HCT116 (cell line): Measurements from ENCODE around the gene CDCA7. TPM values are rescaled to one million over a fixed set of nuclear protein-coding genes. Genes with fewer than 3 reads are reported as not detected.

Source experiments
- ATAC-seq: fragments of 200-7000 bp; cut with Tn5 transposase; 2 replicates; pipeline ENCODE4 v1.9.1; 2020; ENCODE audit warnings: mild to moderate bottlenecking, moderate library complexity
- BruUV-seq: library from RNA; stranded (reverse); fragments of 400-500 nt; replicated peaks from 2 replicates; lab custom pipeline; 2021; lab: Mats Ljungman, UMichigan
- CTCF ChIA-PET: fragments of 300-600 bp; sonication (Branson Sonifier 250); formaldehyde crosslinking; loops from one replicate; lab custom pipeline; 2021; ENCODE audit warnings: antibody characterized with exemption; lab: Charles Lee
- POLR2A ChIA-PET: fragments of 300-600, 350-600 bp; sonication (Branson Sonifier 250); formaldehyde crosslinking; loops from one replicate; lab custom pipeline; 2021; ENCODE audit warnings: antibody characterized with exemption; lab: Charles Lee
- RAD21 ChIA-PET, 2 experiments: fragments of 300-600 bp; sonication (Branson Sonifier 250); formaldehyde crosslinking; loops; one replicate each; lab custom pipeline; 2023; ENCODE audit warnings: low total read pairs in 2 of 2; ENCODE audit not compliant: uncharacterized antibody in 2 of 2, unreplicated experiment in 2 of 2, low non-redundant PET in 1 of 2; lab: Charles Lee
- DNase-seq: peaks from one replicate; pipeline ENCODE4 v3.0.0-alpha.2; 2010; ENCODE audit warnings: low read depth, low spot score
- H2AFZ ChIP-seq: fragments of 200-600 bp; shearing (Covaris generic), sonication (generic); 2 replicates; pipeline ENCODE4 v1.6.1; 2017; ENCODE audit warnings: low read depth, mixed run types, mixed read lengths, antibody characterized with exemption, low read length; ENCODE audit not compliant: poor library complexity, severe bottlenecking
- H3K27ac ChIP-seq: 2 replicates; pipeline ENCODE4 v1.5.1; 2012; ENCODE audit warnings: low read depth, low read length
- H3K27me3 ChIP-seq: fragments of 200-600 bp; sonication (generic); 2 replicates; pipeline ENCODE4 v1.6.1; 2016; ENCODE audit warnings: mixed run types, low read length, mixed read lengths; ENCODE audit not compliant: insufficient read depth
- H3K36me3 ChIP-seq, 2 experiments: fragments of 200-500 bp in 1 of 2; fragments of 200-600 bp in 1 of 2; sonication (Bioruptor generic) in 1 of 2; sonication (generic) in 1 of 2; 2 replicates each; pipeline versions ENCODE4 v1.5.1 to v1.6.1; 2014 to 2016; ENCODE audit warnings: low read length in 2 of 2, inconsistent platforms in 1 of 2, mixed read lengths in 1 of 2, mixed run types in 1 of 2; ENCODE audit not compliant: insufficient read depth in 2 of 2, control insufficient read depth in 1 of 2
- H3K4me1 ChIP-seq, 2 experiments: fragments of 200-600 bp in 1 of 2; sonication (generic) in 1 of 2; 2 replicates each; pipeline versions ENCODE4 v1.5.1 to v1.6.1; 2012 to 2017; ENCODE audit warnings: low read length in 2 of 2, inconsistent platforms in 1 of 2, mild to moderate bottlenecking in 1 of 2, mixed read lengths in 1 of 2, mixed run types in 1 of 2, moderate library complexity in 1 of 2; ENCODE audit not compliant: insufficient read depth in 2 of 2, control insufficient read depth in 1 of 2
- H3K4me2 ChIP-seq: fragments of 200-600 bp; sonication (generic); 2 replicates; pipeline ENCODE4 v1.6.1; 2017; ENCODE audit warnings: mixed run types, low read length, mixed read lengths
- H3K4me3 ChIP-seq, 2 experiments: fragments of 200-600 bp in 1 of 2; sonication (generic) in 1 of 2; replicated peaks in 1 of 2; 2 replicates each; pipeline ENCODE4 v1.5.1; 2011 to 2016; ENCODE audit warnings: low read length in 2 of 2, control low read depth in 1 of 2, low read depth in 1 of 2, mild to moderate bottlenecking in 1 of 2, mixed read lengths in 1 of 2, mixed run types in 1 of 2
- H3K79me2 ChIP-seq: fragments of 200-600 bp; sonication (generic); 2 replicates; pipeline ENCODE4 v1.6.1; 2017; ENCODE audit warnings: mild to moderate bottlenecking, mixed run types, low read length, moderate library complexity, mixed read lengths; ENCODE audit not compliant: insufficient read depth
- H3K9ac ChIP-seq: fragments of 200-600 bp; sonication (generic); 2 replicates; pipeline ENCODE4 v1.6.1; 2016; ENCODE audit warnings: low read length, mixed read lengths
- H3K9me2 ChIP-seq: fragments of 200-600 bp; sonication (generic), shearing (Covaris generic); 2 replicates; pipeline ENCODE4 v1.6.1; 2017; ENCODE audit warnings: mixed run types, mild to moderate bottlenecking, moderate library complexity; ENCODE audit not compliant: insufficient read depth
- H3K9me3 ChIP-seq, 2 experiments: fragments of 200-500 bp in 1 of 2; fragments of 200-600 bp in 1 of 2; sonication (Bioruptor generic) in 1 of 2; sonication (generic) in 1 of 2; 2 replicates each; pipeline ENCODE4 v1.6.1; 2014 to 2017; ENCODE audit warnings: low read length in 2 of 2, mixed read lengths in 2 of 2, inconsistent platforms in 1 of 2, low read depth in 1 of 2, mild to moderate bottlenecking in 1 of 2, mixed run types in 1 of 2, moderate library complexity in 1 of 2; ENCODE audit not compliant: control insufficient read depth in 1 of 2, insufficient read depth in 1 of 2
- H4K20me1 ChIP-seq: fragments of 200-600 bp; sonication (generic), shearing (Covaris generic); 2 replicates; pipeline ENCODE4 v1.6.1; 2017; ENCODE audit warnings: mixed run types, mild to moderate bottlenecking, moderate library complexity; ENCODE audit not compliant: insufficient read depth
- ATF3 ChIP-seq: IDR thresholded peaks from 2 replicates; pipeline ENCODE4 v1.6.1; 2012
- CBX3 ChIP-seq: IDR thresholded peaks from 2 replicates; pipeline ENCODE4 v1.6.1; 2012; ENCODE audit warnings: low read depth
- CEBPB ChIP-seq: IDR thresholded peaks from 2 replicates; pipeline ENCODE4 v1.6.1; 2012; ENCODE audit warnings: low read depth
- EGR1 ChIP-seq: IDR thresholded peaks from 2 replicates; pipeline ENCODE4 v1.6.1; 2012; ENCODE audit warnings: low read depth
- ELF1 ChIP-seq: IDR thresholded peaks from 2 replicates; pipeline ENCODE4 v1.6.1; 2012; ENCODE audit warnings: low read depth, borderline replicate concordance
- EZH2 ChIP-seq: fragments of 200-600 bp; sonication (generic); IDR thresholded peaks from 2 replicates; pipeline ENCODE4 v1.6.1; 2017; ENCODE audit warnings: antibody characterized with exemption, mixed run types
- EZH2phosphoT487 ChIP-seq: fragments of 200-600 bp; IDR thresholded peaks from 2 replicates; pipeline ENCODE4 v1.6.1; 2018; ENCODE audit warnings: antibody characterized with exemption, borderline replicate concordance
- FOSL1 ChIP-seq: IDR thresholded peaks from 2 replicates; pipeline ENCODE4 v1.6.1; 2012; ENCODE audit warnings: low read depth
- JUND ChIP-seq: IDR thresholded peaks from 2 replicates; pipeline ENCODE4 v1.6.1; 2012
- MAX ChIP-seq: IDR thresholded peaks from 2 replicates; pipeline ENCODE4 v1.6.1; 2012
- POLR2A ChIP-seq: IDR thresholded peaks from 2 replicates; pipeline ENCODE4 v1.7.0; 2011; ENCODE audit warnings: borderline replicate concordance; ENCODE audit not compliant: insufficient read depth, insufficient read length; ENCODE audit errors: extremely low read depth
- RAD21 ChIP-seq: IDR thresholded peaks from 2 replicates; pipeline ENCODE4 v1.6.1; 2012; ENCODE audit warnings: low read depth, mild to moderate bottlenecking
- REST ChIP-seq: IDR thresholded peaks from 2 replicates; pipeline ENCODE4 v1.6.1; 2012; ENCODE audit warnings: low read depth
- SP1 ChIP-seq: IDR thresholded peaks from 2 replicates; pipeline ENCODE4 v1.6.1; 2012; ENCODE audit warnings: low read depth
- SRF ChIP-seq: IDR thresholded peaks from 2 replicates; pipeline ENCODE4 v1.6.1; 2012; ENCODE audit warnings: low read depth
- TCF7L2 ChIP-seq: IDR thresholded peaks from 2 replicates; pipeline ENCODE4 v1.7.0; 2011; ENCODE audit warnings: borderline replicate concordance, inconsistent platforms; ENCODE audit not compliant: insufficient read depth, insufficient read length; ENCODE audit errors: extremely low read depth
- YY1 ChIP-seq: IDR thresholded peaks from 2 replicates; pipeline ENCODE4 v1.6.1; 2011; ENCODE audit warnings: low read length, low read depth, moderate library complexity, mild to moderate bottlenecking; ENCODE audit not compliant: insufficient replicate concordance; ENCODE audit errors: extremely low read depth
- intact Hi-C: fragments of 100-400 bp; cut with micrococcal nuclease; formaldehyde crosslinking; loops from 2 replicates; pipeline ENCODE4 v1.10.0; 2022
- total RNA-seq: library from RNA; stranded (reverse); gene quantifications from one replicate; pipeline ENCODE4 v1.2.1, GENCODE V29; 2021; ENCODE audit not compliant: unreplicated experiment

Gene CDCA7
- total RNA-seq, 1 experiment from 2014 or later: 57.9 TPM

GRCh38 chr2:173347305-173348168, 7.1 kb upstream of the CDCA7 start (continued):
- TF ChIP-seq JUND (no peak), TCF7L2 (no peak), RAD21 (no peak), SP1 (no peak), EZH2 (no peak), CEBPB (no peak)

DNA sequence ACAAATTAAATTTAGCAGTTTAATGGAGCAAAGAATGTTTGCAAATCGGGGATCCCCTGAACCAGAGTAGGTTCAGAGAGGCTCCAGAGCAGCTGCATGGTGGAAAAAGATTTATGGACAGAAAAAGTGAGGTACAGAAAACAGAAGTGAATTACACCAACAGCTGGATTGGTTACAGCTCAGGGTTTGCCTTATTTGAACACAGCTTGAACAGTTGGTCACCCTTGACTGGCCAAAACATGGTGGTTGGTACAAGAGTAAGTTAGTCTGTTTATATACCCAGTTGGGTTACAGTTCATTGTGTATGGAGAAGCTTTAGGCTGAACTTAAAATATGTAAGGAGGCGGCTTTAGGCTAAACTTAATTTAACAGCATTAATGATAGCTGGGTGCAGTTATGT, 5.4 kb upstream of the CDCA7 start:
- ChIA-PET CTCF (no interaction called here), POLR2A (no interaction called here), RAD21 (no interaction called here)
- Histone ChIP-seq H3K4me3 (no peak overlapping the region), H3K27ac (no peak overlapping the region), H3K9ac (no peak overlapping the region), H3K9me3 (peaks cover 0 to 9% of the 10 kb centered on the region in 2 experiments; a peak in 1 of 4 replicates), H3K4me1 (peaks cover 0 to 6% of the 10 kb centered on the region in 2 experiments; a peak in 2 of 4 replicates), H2AFZ (no peak overlapping the region), H3K27me3 (no peaks in the 10 kb centered on the region), H4K20me1 (no peaks in the 10 kb centered on the region), H3K9me2 (no peaks in the 10 kb centered on the region), H3K4me2 (no peak overlapping the region), H3K36me3 (no peaks in the 10 kb centered on the region), H3K79me2 (no peaks in the 10 kb centered on the region)
- intact Hi-C loops: no loop called here
- no TSS peak for BruUV-seq
- no peak for ATAC-seq
- TF ChIP-seq REST (no peak), SP1 (no peak), MAX (no peak), ELF1 (no peak), ATF3 (no peak), FOSL1 (no peak), CBX3 (no peak), EGR1 (no peak), POLR2A (no peak), YY1 (no peak), EZH2phosphoT487 (no peak), SRF (no peak)
- no peak for DNase-seq
